Measurements from ENCODE around the gene AGK.
"Not testable (repeated sequence)": the region's sequence is repeated elsewhere in the genome, so short reads cannot be mapped to it uniquely, and the experiment has no call there.

AGK gene

GRCh38 chr7:141557831-141558531 lies 6.8 kb downstream of the AGK start:
- not testable (repeated sequence) for DNase-seq

- no peak for DNase-seq
Measured at GRCh38 chr7:141558544-141559183, 7.5 kb downstream of the AGK start.

- DNase-seq = no peak
Measured at GRCh38 chr7:141559961-141560360, 8.8 kb downstream of the AGK start.

DNA sequence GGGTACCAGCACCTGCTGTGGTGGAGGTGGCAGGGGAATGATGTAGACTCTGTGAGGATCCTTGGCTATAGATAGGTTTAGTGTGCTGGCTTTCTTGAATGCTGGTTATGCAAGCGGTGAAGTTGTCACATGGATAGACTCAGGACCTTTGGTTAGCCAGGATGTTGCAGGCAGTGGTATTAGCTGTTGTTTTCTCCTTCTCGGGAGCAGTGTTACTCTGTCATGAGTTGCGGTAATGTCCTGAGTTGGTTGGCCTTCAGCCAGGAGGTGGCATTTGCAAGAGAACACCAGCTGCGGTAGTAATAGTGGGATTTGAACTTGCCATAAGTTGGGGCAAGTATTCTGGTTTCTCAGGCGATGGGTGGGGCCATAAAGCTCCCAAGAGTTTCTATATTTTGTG lies 10.8 kb downstream of the AGK start:
- DNase-seq = no peak

DNA sequence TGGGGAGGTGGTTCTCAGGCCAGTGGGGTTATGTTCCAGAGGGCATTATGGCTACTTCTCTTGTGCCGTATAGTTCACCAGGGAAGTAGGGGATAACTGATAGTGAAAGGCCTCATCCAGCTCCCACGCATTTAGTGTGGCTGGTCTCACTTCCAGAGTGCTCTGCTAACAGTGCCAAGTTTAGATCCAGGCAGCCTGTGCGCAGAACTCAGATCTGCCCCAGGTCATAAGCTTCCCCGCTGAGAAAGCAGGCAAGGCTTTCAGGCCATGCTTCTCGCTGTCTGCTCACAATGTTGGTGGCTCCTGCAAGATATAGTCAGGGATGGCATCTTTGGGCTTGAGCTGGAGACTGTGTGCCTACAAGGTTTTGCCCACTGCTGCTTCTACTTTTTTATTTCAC lies 11.3 kb downstream of the AGK start:
- no peak for DNase-seq

DNA sequence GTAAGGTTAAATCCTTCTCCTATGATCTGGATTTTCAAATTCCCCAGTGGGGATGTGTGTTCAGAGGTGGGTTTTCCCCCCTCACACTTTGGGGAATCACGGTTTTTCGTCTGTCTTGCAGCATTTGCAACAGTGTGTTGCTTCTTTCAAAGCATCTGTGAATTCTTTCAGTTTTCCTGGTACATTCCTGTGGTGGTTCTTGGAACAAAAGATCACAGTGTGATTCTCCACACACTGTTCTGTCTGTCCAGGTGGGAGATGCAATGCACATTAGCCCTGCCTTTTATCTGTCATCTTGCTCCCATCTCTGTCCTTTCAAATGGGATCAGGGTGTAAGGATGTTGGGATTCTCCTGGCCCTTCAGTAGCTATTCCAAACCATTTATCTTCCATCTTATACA lies 11.8 kb downstream of the AGK start:
- DNase-seq = no peak

GRCh38 chr7:141563956-141564623 lies 12.9 kb downstream of the AGK start:
- no peak for DNase-seq

- DNase-seq = no peak
Measured at GRCh38 chr7:141567432-141567831, 16.2 kb downstream of the AGK start.

DNA sequence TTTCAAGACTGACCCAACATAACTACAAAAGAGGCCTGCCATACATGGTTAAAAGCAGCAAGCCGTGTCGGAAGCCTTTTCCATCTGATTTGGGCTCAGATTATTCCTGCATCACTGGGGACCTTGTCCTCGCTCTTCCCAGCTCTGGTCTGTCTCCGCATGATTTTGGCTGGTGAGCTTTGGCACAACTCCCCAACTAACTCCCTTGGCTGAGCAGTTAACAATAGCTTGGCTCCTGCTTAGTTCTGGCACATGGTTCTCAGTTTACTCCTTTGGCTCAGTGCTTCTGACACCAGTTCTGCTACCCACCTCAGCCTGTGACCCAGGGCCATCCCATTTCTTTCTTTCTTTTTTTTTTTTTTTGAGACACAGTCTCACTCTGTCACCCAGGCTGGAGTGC lies 17.0 kb downstream of the AGK start:
- no peak for DNase-seq

- no peak for DNase-seq
Measured at GRCh38 chr7:141571059-141571458, 19.8 kb downstream of the AGK start.

DNA sequence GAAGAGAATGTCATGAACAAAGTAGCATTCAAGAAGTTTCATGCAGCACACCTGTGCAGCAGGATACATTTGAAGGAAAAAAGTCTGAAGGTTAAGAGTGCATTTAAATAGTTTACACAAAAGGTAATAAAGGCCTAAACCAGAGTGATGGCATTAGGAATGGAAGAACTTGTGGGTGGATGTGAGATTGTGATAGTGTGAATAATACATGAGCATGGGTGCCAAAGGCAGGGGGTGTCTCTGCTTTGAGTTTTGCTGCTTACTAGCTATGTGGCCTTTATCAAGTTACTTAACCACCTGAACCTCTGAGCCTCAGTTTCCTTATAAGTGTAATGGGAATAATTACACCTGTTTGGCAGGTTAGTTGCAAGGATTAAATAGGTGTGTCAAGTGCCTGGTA lies 21.0 kb downstream of the AGK start:
- DNase-seq = no peak

- no peak for DNase-seq
Measured at GRCh38 chr7:141573511-141573910, 22.3 kb downstream of the AGK start.

GRCh38 chr7:141575164-141575563 lies 24.0 kb downstream of the AGK start:
- no peak for DNase-seq

DNA sequence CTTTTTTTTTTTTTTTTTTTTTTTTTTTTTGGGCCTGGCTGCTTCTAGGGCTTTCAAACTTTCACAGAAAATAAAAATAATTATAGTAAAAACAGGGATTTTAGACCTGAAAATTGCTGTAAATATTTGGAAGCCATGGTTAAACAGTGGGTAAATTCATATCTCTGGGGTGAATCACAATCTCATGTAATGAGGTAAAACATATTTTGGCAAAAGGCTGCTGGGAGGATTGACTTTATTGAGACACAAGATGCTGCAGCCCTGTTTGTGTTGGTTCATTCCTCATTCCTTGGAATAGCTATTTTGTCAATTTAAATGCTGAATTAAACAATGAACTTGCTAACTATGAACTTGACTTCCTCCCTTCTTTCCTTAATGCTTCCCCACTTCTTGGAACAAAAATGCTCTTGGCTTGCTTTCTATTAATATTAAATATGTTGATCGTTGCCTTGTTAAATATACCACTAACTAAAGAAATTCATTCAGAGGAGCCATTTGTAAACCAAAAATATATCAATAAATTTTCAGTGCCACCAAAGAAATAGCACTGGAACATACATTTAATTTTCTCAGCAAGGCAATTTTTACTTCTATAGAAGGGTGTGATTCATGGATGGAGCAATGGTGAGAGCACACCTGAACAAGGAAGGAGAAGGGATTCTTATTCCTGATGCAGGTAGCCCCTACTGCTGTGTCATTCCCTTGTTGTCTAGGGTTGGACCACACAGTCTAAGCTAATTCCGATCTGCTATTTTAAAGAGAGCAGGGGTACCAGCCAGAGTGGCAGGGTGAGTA lies 24.6 kb downstream of the AGK start:
- DNase-seq = no peak

DNA sequence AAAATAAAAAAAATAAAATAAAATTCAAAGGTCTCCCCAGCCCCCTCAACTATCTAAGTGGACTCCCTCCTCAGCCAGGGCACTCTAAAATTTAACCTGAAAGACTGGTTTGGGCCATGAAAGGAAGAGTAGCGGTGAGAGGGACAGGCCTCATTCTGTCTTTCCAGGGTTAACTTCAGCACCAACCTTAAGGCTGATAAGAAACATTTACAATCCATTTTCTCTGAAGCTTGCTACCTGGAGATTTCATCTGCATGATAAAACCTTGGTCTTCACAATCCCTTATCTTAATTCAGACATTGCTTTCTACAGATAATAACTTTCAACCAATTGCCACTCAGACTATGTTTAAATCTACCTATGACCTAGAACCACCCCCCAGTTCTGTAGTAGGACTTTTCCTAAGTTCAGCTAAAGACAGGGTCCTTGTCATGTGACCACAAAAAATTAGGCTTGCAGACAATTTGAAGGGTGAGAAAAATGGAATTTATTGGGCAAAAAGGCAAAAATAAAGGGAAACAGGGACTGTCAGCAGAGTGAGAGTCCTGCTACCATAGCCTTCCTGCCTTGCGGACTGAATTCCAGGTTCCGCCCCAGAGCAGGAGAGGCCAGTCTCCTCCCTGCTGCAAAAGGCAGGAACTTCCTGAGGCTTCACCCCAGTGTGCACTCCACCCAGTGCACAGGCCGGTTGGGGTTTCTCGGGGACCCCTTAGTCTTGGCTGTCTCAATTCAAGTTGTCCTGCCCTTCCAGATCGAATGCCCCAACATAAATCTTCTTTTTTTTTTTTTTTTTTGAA lies 26.0 kb downstream of the AGK start:
- DNase-seq = no peak

DNA sequence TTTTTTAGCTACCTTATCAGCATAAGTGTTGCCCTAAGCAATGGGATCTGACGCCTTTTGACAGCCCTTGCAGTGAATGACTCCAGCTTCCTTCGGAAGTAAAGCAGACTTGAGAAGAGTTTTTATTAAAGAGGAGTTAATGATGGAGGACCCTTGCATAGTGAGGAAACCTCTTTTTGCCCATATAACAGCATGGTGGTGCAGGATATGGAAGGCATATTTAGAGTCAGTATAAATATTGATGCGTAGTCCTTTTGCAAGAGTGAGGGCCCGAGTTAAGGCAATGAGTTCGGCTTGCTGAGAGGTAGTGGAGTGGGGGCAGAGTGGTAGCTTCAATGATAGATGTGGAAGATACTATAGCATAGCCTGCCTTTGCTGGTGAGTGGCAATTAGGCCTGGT lies 28.7 kb downstream of the AGK start:
- not testable (repeated sequence) for DNase-seq

GRCh38 chr7:141582063-141582462 lies 30.9 kb downstream of the AGK start:
- DNase-seq = not testable (repeated sequence)

GRCh38 chr7:141584935-141585334 lies 33.7 kb downstream of the AGK start:
- DNase-seq = no peak

GRCh38 chr7:141585592-141586510 lies 34.6 kb downstream of the AGK start:
- DNase-seq = no peak

DNA sequence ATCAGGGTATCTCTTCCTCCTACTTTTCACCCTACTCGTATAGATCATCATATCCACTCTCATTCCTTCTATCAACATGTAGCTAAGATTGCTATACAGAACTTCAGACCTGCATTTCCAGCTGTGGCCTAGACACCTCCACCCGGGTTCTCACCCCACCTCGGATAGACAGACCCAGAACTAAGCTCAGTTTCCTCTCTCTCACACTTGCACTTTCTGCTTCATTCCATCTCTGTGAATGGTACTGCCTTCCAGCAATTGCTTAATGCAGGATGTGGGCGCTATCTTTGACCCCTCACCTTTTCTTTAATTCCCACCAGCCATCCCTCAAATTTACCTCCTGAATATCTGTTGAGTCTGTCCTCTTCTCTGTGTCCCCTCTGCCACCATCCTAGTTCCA lies 35.7 kb downstream of the AGK start:
- no peak for DNase-seq

- no peak for DNase-seq
Measured at GRCh38 chr7:141587304-141587703, 36.1 kb downstream of the AGK start.

DNA sequence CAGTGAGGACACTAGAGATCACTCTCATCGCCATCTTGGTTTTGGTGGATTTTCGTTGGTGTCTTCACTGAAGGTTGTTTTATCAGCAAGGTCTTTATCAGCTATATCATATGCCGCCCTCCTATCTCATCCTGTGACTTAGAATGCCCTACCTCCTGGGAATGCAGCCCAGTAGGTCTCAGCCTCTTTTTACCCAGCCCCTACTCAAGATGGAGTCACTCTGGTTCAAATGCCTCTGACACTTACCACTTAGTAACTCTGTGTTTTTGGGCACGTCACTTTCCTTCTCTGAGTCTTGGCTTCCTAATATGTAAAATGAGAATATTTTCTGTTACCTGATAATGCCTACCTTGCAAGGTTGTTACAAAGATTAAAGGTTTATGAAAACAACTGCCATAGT lies 37.7 kb downstream of the AGK start:
- DNase-seq = no peak

Data from activated CD4-positive, alpha-beta T cell treated with anti-CD3 and anti-CD28 coated beads for 1 hour (primary cell).